ENCODE results near the gene OR13G1.

DNA sequence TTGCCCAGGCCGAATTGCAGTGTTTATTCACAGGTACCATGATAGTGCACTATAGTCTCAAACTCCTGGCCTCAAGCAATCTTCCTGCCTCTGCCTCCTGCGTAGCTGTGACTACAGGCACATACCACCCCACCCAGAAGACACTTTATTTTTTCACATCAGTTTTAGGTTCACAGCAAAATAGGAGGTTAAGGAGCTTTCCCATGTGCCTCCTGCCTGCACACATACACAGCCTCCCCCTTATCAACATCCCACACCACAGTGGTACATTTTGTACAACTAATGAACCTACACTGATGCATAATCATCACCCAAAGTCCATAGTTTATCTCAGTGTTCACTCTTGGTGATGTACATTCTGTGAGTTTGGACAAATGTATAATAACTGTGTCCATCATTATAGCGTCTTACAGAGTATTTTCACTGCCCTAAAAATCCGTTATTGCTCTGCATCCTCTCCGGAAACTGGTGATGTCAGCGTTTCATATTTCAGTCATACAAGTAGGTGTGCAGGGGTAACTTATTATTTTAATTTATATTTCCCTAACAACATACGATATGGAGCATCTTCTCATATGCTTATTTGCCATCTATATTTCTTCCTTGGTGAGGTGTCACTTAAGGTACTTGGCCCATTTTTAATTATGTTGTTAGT, 23.2 kb downstream of the OR13G1 start:
- TF ChIP-seq, protein P1, sequence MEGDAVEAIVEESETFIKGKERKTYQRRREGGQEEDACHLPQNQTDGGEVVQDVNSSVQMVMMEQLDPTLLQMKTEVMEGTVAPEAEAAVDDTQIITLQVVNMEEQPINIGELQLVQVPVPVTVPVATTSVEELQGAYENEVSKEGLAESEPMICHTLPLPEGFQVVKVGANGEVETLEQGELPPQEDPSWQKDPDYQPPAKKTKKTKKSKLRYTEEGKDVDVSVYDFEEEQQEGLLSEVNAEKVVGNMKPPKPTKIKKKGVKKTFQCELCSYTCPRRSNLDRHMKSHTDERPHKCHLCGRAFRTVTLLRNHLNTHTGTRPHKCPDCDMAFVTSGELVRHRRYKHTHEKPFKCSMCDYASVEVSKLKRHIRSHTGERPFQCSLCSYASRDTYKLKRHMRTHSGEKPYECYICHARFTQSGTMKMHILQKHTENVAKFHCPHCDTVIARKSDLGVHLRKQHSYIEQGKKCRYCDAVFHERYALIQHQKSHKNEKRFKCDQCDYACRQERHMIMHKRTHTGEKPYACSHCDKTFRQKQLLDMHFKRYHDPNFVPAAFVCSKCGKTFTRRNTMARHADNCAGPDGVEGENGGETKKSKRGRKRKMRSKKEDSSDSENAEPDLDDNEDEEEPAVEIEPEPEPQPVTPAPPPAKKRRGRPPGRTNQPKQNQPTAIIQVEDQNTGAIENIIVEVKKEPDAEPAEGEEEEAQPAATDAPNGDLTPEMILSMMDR (IDR thresholded peaks at IDR 0.05), result no peak
- TF ChIP-seq POLR2A (IDR thresholded peaks at IDR 0.05), result no peak

Measured in right lobe of liver (tissue), 4 donors.